HL-60/S4 treated with phorbol 12-myristate 13-acetate at 8.2 ng/mL for 4 days and 3 days (cell line): ENCODE measurements around the gene BCKDHB.

Experiments
- in situ Hi-C: fragments of 300-500 bp; cut with MboI; formaldehyde crosslinking; loops from 2 replicates; pipeline ENCODE4 v1.15.0; 2022; ENCODE audit warnings: low sequenced_read_pairs

BCKDHB gene

GRCh38 chr6:80148220-80148619 is 41.7 kb downstream of the BCKDHB start:
- in situ Hi-C loops, result no loop called here

GRCh38 chr6:80151635-80152034 is 45.2 kb downstream of the BCKDHB start:
- in situ Hi-C loops, result no loop called here

- in situ Hi-C loops, result no loop called here
Measured at GRCh38 chr6:80154160-80154559, 47.7 kb downstream of the BCKDHB start.

- in situ Hi-C loops, result no loop called here
Measured at GRCh38 chr6:80156221-80156620, 49.8 kb downstream of the BCKDHB start.

- in situ Hi-C loops, result no loop called here
Measured at GRCh38 chr6:80158478-80158989, 52.1 kb downstream of the BCKDHB start.

GRCh38 chr6:80161434-80161833 is 55.0 kb downstream of the BCKDHB start:
- in situ Hi-C loops, result no loop called here

- in situ Hi-C loops, result no loop called here
Measured at GRCh38 chr6:80163754-80164187, 57.3 kb downstream of the BCKDHB start.

GRCh38 chr6:80165143-80165542 is 58.7 kb downstream of the BCKDHB start:
- in situ Hi-C loops, result no loop called here

- in situ Hi-C loops, result no loop called here
Measured at GRCh38 chr6:80165819-80166218, 59.3 kb downstream of the BCKDHB start.

GRCh38 chr6:80170433-80170832 is 64.0 kb downstream of the BCKDHB start:
- in situ Hi-C loops, result no loop called here

- in situ Hi-C loops, result no loop called here
Measured at GRCh38 chr6:80173411-80173810, 66.9 kb downstream of the BCKDHB start.

- in situ Hi-C loops, result no loop called here
Measured at GRCh38 chr6:80174900-80175572, 68.6 kb downstream of the BCKDHB start.

GRCh38 chr6:80179695-80180094 is 73.2 kb downstream of the BCKDHB start:
- in situ Hi-C loops, result no loop called here

GRCh38 chr6:80181352-80182081 is 75.0 kb downstream of the BCKDHB start:
- in situ Hi-C loops, result no loop called here

GRCh38 chr6:80182308-80182707 is 75.8 kb downstream of the BCKDHB start:
- in situ Hi-C loops, result no loop called here

GRCh38 chr6:80183019-80183795 is 76.7 kb downstream of the BCKDHB start:
- in situ Hi-C loops, result no loop called here

GRCh38 chr6:80185492-80185891 is 79.0 kb downstream of the BCKDHB start:
- in situ Hi-C loops, result no loop called here

- in situ Hi-C loops, result no loop called here
Measured at GRCh38 chr6:80186082-80186481, 79.6 kb downstream of the BCKDHB start.

- in situ Hi-C loops, result no loop called here
Measured at GRCh38 chr6:80196906-80197305, 90.4 kb downstream of the BCKDHB start.

GRCh38 chr6:80197474-80197873 is 91.0 kb downstream of the BCKDHB start:
- in situ Hi-C loops, result no loop called here

GRCh38 chr6:80197986-80198385 is 91.5 kb downstream of the BCKDHB start:
- in situ Hi-C loops, result no loop called here
